ENCODE results near the gene SBNO2.

SBNO2 gene

GRCh38 chr19:1153891-1154730, 20.0 kb downstream of the SBNO2 start:
- DNase-seq = no peak

GRCh38 chr19:1151917-1152587, 22.0 kb downstream of the SBNO2 start:
- DNase-seq = no peak

GRCh38 chr19:1151037-1151724, 22.9 kb downstream of the SBNO2 start:
- DNase-seq = no peak

- DNase-seq = no peak
Observed at GRCh38 chr19:1150333-1151036, 23.6 kb downstream of the SBNO2 start.

- no peak for DNase-seq
Observed at GRCh38 chr19:1149259-1150045, 24.6 kb downstream of the SBNO2 start.

- no peak for DNase-seq
Observed at GRCh38 chr19:1147934-1148549, 26.0 kb downstream of the SBNO2 start.

- no peak for DNase-seq
Observed at GRCh38 chr19:1146858-1147780, 26.9 kb downstream of the SBNO2 start.

- no peak for DNase-seq
Observed at GRCh38 chr19:1146412-1146699, 27.7 kb downstream of the SBNO2 start.

GRCh38 chr19:1145635-1146411, 28.2 kb downstream of the SBNO2 start:
- no peak for DNase-seq

GRCh38 chr19:1144741-1145140, 29.3 kb downstream of the SBNO2 start:
- no peak for DNase-seq

GRCh38 chr19:1143828-1144399, 30.2 kb downstream of the SBNO2 start:
- DNase-seq = no peak

- no peak for DNase-seq
Observed at GRCh38 chr19:1141944-1142343, 32.1 kb downstream of the SBNO2 start.

- DNase-seq = no peak
Observed at GRCh38 chr19:1140272-1141027, 33.6 kb downstream of the SBNO2 start.

GRCh38 chr19:1139126-1139525, 34.9 kb downstream of the SBNO2 start:
- no peak for DNase-seq

- no peak for DNase-seq
Observed at GRCh38 chr19:1138121-1138520, 35.9 kb downstream of the SBNO2 start.

GRCh38 chr19:1136621-1137317, 37.3 kb downstream of the SBNO2 start:
- no peak for DNase-seq

GRCh38 chr19:1136201-1136600, 37.9 kb downstream of the SBNO2 start:
- no peak for DNase-seq

- DNase-seq = no peak
Observed at GRCh38 chr19:1135454-1135853, 38.6 kb downstream of the SBNO2 start.
